ENCODE measurements around the gene GLA.
A peak's percentile ranks its signal among the peaks of the same experiment; 100 is the strongest.

Gene GLA

DNA sequence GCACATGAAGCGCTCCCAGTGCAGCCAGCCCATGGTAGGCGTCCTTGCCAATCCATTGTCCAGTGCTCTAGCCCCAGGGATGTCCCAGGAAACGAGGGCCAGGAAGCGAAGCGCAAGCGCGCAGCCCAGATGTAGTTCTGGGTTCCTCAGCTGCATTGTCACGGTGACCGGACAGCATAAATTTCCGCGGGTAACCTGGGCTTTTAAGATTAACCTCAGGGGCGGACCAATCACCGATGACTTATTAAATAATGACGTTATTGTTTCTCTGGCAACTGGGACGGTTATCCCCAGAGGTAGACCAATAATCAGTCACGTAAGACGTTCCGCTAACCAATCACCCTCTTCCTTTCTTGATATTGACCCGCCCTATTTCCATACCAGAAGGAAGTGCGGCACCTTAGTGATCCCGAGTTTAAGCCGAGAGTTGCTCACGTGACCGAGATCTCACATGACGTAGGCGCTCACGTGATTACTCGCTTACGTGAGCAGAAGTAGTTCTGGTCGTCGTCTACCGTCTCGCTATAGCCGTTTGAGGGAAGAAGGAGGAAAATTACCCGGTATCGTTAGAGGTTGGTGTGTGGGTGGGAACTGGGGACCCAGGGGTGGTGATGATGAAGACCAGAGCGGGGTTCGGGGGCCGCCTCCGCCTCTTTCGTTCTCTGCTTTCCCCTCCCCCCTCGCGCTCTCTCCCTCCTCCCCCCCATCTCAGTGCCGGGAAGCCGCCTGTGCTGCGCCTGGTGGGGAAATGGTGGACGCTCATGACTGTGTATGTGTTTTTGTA, at the start of gene GLA, which contains the start of gene HNRNPH2:
Gene GLA (minus strand): TSS at position 178 of the 784 bp plus-strand sequence. CDS start 22 bp downstream, at position 156.
Gene HNRNPH2 (plus strand): TSS at position 475 of the 784 bp plus-strand sequence. CDS start 3,767 bp downstream, outside the sequence.
- peak; percentile 89 for DNase-seq

DNA sequence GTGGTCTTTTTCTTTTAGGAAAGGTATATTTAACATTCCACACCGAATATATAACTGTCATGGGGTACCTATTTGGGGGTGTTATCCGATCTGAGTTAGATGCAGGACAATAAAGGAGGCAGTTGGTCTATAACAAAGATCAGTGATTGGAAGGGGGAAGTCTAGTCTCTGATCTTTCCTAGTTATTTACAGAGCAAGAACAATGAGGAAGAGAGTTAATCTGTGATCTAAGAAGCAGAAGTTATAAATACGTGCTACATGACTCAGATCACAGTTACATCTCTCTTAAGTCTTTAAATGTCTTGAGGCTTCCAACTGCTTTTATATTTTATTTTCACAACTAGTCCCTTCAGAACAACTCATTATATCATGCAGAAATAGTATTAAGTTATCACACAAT, 44.3 kb upstream of the GLA start:
- DNase-seq: no peak

DNA sequence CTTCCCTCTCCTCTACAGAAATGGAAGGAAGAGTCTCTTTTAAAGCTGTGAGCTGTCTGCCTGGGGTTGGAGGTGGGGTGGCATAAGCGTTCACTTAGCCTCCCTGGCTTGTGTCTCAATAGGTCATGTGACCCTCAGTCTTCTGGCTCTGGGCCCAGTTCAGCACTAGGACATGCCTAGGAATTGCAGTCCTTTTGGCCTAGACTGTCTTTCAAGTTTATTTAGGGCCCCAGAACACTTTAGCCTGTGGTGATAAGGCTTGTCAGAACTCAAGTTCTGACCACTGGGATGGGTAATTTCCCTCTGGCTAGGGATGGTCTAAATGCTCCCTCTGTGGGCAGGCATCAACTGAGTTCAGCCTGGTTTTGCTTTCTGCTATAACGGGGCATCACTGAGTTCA, 43.2 kb upstream of the GLA start:
- no peak for DNase-seq

DNA sequence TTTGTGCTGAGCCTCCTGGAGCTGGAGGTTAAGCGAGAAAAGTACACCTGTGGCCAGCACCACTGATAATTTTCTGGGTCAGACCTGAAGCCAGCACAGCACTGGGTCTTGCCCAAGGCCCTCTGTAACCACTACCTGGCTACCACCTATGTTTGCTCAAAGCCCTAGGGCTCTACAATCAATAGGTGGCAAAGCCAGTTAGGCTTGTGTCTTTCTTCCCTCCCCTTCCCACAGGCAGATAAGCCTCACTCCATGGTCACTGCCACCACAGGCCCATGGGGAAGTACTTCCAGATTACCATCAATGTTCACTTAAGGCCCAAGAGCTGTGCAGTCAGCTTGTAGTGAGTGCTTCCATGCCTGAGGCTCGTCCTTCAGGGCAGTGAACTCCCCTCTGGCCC, 42.4 kb upstream of the GLA start:
- DNase-seq: no peak

DNA sequence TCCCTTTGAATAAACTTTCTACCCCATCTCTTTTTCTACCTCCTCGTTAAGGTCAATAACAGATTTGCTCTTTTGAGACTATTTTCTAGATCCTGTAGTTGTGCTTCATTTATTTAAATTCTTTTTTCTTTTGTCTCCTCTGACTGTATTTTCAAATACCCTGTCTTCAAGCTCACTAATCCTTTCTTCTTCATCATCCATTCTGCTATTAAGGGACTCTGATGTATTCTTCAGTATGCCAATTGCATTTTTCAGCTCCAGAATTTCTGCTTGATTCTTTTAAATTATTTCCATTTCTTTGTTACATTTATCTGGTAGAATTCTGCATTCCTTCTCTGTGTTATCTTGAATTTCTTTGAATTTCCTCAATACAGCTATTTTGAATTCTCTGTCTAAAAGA, 41.6 kb upstream of the GLA start:
- no peak for DNase-seq

DNA sequence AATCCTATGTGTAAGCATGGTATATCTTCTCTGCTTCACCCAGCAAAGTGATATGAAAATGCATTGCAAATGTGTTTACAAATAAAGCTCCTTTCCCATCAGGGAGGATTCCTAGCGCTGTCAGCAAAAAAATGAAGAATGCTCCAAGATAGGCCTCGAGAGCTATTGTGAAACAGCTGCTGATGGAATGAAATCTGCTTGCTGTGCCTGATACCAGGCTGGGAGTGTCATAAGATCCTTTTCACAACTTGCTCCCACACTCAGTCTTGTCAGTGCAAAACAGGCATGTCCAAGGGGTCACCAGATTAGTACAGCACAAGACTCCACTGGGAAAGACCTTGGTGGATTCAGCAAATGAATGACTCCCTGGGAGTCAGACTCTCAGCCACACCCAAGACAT, 34.4 kb upstream of the GLA start:
- no peak for DNase-seq

DNA sequence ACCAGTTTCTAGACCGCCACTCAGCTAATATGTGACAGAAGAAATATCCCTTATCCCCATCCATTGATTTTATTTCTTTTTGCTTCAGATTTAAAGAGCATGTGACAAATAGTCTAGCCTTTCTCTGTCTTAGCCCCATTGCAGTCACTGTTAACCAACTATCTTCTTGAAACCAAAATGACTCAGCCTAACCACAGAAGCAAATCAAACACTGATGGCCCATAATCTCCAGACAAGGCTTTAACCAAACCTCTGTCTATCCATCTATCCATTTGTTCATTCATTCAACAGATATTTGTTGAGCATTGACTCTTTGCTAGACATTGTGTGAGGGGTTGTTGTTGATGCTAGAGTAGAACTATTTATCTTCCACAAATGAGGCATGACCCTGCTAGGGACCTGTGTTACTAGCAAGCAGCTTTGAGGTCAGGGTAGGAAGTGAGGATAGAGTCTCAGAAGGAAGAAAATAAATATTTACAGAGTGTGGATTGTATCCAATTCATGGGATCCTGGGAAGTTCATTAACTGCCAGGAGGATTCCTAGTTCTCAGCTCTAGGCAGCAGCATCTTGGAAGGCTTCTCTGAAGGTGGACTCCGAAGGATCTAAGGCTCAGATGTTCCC, 22.8 kb upstream of the GLA start:
- no peak for DNase-seq

DNA sequence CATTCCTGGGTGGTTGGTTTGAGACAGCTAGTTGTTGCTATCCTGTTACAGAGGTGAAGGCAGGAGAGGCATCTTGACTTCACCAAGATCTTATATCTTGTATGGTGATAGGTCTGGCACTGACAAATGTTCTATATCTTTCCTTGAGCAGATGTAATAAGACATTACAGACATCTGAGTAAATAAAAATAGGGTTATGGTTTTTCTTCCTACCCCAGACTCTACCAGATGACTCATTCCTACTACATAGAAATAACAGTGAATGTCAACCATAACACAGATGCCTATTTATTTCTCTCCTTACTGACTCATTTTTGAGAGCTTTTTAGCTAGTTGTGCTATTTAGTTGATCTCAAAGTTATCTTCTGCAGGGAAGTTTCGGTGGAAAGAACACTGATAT, 22.2 kb upstream of the GLA start:
- no peak for DNase-seq

DNA sequence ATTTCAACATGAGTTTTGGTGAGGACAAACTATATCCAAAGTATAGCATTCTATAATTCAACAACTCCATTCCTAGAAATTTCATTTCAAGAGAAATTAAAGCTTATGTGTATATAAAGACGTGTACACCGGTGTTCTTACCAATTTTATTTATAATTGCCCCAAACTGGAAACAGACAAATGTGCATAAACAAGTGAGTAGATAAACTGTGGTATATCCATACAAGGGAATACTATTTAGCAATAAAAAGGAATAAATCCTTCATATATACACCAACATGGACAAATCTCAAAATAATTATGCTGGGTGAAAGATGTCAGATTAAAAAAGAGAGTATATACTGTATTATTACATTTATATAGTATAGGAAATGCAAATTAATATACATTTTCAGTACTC, 20.2 kb upstream of the GLA start:
- DNase-seq: no peak

DNA sequence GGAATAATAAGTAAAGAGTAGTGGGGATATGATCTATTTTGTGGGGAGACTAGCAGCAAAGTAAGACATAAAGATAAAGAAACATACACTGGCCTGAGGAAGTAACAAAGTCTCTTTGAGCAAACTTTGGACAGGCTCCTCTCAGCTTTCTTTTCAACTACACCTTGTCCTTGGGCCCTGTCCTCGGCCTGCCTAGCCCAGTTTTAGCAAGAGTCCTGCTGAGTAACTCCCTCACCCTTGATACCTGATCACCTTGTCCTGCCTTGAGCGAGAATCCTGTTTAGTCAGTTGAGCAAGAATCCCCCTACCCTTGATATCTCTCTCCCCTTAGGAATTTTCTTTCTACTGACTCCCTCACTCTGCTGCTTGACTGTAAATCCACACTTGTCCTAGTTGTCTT, 11.8 kb upstream of the GLA start:
- no peak for DNase-seq

DNA sequence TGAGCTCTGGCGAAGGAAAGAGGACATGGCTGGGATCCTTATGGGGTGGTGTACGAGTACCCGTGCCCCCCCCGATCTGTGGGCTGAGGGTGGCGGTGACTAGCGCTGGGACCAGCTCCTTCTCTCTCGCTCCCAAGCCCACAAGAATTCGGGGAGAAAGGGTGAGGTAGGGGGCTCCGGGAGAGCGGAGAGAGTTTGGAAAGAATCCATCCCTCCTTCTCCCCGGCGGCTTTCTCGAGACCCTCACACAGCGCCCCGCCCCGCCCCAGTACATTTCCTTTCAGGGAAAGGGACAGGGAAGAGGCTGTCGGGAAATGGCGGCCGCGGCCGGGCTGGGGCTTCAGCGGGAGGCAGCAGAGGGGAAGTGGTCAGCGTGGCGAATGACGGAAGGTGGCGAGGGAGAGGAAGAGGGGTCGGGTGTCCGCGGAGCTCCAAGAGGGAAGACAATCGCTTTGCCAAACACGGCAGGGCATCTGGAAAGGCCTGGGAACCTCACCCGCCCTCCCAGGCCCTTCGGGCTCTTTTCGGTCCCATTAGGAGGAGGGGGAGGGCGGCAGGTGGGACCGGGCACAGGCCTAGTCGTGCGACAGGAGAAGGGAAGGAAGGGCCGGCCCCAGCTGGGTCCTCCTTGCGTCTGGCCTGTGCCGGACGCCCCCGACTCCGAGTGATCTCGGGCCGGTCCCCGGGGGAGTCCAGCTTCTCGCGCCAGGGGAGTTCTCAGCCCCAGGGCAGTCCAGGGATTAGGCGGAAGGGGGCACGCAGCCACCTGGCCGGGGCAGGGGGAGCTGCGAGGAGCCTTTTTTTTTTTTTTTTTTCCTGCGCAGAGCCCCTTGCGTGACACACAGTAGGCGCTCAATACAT, 10.5 kb upstream of the GLA start:
- peak; percentile 40 for DNase-seq

DNA sequence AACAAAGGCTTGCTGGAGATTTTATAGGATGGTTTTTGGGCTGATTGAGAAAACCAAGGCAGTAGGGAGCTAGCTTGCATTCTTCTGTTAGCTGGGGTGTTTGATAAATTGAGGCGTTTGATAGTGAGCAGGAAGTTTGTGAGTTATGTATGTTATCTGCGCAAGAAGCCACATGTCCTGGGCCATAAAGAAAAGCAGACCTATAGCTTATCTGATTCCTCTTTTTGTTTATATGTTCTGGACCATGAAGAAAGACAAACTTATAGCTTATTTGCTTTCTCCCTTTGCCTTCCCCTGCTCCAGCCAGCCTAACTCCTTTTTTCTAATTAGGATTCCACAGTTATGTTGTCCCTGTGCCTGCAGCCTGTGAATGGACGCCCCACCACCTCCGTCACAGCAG, 9.5 kb upstream of the GLA start:
- DNase-seq: no peak

DNA sequence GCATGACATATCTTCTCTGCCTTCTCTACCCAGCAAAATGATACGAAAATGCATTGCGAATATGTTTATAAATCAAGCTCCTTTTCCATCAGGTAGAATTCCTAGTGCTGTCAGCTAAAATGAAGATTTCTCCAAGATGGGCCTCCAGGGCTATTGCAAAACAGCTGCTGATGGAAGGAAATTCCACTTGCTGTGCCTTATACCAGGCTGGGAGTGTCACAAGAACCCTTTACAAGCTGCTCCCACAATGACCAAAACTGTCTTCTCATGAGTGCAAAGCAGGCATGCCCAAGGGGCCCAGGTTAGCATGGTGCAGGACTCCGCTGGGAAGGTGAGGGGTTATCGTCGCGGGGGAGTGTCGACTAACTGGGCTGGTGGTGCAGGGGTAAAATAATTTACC, 9.0 kb upstream of the GLA start:
- no peak for DNase-seq

DNA sequence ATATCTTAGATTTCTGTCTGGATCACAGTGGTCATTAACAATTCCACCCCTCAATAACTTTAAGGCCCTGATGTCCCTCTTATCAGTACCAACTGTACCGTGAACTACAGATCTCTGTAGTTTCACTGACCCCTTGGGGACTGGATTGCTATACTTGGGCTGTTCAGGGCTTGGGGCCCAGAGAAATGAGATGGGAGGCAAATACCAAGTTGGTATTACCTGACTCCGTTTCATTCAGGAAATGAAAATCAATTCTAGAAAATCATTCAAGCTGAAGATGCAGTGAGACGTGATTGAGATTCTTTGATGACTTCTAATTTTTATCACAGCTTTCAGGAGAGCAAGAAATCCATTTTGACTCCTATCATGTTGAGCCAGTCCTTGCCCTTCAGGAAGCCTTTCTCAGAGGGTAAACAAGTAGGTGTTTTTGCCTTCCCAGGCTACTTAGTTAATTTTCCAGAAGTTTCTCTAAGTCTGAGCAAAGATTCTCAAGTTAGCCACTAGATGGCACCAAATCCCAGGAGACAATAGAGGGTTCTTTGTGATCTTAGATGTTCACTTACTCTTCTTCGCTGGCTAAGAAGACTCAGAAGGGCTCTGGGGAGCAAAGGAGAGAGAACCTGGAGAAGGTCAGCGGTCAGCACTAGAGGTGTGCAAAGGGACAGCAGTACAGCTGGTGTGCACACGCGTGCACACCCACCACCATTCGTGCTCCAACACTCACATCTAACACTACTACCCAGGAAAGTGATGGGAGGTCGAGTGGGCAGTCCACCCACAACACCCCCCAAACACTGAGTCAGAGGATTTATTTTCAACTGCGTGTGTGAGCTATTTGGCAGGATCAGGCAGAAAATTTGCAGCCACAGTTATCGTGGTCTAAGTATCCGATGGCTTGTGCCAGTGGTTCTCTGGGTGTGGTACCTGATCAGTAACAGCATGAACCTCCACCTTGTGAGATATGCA, 7.7 kb upstream of the GLA start:
- DNase-seq: no peak

DNA sequence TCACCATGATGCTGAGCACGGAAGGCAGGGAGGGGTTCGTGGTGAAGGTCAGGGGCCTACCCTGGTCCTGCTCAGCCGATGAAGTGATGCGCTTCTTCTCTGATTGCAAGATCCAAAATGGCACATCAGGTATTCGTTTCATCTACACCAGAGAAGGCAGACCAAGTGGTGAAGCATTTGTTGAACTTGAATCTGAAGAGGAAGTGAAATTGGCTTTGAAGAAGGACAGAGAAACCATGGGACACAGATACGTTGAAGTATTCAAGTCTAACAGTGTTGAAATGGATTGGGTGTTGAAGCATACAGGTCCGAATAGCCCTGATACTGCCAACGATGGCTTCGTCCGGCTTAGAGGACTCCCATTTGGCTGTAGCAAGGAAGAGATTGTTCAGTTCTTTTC, 4.3 kb upstream of the GLA start:
- DNase-seq: no peak

DNA sequence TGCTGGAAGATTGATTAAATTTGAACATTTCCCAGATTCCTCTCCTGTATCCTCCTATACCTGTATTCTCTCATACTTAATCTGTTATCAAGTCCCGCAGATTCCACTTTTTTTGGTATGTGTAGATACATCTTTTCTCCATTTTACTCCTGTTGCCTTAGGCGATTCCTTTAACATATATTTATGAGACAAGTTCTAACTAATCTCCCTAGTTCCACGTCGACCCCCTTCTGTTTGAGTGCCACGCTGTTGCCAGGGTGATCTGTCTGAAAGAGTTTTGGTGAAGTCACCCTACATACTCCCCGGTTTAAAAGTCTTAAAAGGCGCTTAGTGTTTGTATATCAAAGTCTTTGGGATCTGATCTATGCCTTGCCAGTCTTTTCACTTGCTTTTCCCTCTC, 2.7 kb upstream of the GLA start:
- DNase-seq: no peak

DNA sequence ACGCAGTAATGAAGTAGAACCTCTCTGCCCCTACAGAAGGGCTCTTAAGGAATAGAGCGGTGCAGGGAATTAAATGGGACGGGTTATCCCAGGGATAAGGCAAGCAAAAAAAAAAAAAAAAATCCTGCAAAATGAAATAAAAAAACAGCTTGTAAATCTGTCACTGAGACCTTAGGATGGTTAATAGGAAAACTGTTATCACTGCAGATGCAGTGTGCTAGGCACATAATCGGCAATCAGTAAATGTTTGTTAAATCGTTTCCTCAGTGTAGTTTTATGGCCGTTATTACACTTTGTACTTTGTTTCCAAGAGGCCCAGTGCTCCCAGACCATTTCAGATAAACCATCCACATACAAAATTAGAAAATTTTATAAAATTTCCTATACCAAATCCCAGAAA, 1.3 kb upstream of the GLA start:
- no peak for DNase-seq

DNA sequence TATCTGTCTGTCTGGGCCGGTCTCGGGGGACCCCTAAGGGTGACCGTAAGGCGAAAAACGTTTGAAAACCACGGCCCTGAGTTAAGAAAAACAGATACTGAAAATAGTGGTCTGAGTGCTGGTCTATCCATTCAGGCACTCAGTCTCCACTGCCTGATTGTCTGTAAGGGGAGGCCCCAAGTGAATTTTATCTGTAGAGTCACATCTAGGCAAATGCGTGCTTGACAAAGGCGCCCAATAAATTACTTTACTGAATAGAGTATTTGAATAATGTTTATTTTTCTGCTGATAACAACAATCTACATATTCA, 762 bp upstream of the GLA start:
- no peak for DNase-seq

DNA sequence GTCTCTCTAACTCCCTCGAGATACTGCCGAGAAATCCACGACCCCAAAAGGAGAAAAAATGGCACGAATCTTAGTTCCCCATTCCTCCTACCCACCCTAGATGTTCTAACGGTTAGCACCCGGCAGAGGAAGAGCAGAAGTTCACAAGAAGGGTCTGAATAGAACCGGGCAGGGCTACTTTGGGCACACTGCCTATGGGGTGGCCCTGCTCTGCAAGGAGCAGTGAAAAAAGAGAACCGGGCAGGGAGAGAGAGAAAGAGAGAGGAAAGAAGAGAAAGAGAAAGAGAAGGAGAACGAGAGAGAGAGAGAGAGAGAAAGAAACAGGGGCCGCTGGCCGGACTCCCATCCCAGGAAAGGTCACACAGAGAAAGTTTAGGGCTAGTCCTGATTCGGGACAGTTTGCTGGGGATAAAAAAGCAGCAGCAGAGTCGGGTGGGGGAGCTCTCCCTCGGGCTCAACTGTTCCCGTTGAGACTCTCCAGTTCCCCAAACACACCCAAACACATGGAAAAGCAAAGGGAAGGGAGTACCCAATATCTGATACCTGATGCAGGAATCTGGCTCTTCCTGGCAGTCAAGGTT, 468 bp downstream of the GLA start:
- DNase-seq: no peak

DNA sequence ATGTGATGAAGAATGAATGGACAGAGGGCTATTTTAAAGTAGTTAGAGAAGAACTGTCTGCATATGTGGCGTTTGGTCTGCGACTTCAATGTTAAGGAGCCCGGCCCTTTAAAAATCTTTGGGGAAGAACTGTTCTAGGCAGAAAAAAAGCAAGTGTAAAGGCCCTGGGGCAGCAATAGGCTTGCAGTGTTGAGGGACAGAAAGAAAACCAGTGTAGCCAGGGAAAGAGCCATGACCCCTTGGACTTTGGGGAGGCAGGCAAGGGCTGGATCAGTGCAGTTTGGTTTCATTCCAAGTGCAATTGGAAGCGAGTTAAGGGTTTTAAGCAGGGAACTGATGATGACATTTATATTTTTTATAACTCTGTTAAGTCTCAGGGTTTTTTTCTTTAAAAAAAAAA, 7.9 kb downstream of the GLA start:
- DNase-seq: no peak

DNA sequence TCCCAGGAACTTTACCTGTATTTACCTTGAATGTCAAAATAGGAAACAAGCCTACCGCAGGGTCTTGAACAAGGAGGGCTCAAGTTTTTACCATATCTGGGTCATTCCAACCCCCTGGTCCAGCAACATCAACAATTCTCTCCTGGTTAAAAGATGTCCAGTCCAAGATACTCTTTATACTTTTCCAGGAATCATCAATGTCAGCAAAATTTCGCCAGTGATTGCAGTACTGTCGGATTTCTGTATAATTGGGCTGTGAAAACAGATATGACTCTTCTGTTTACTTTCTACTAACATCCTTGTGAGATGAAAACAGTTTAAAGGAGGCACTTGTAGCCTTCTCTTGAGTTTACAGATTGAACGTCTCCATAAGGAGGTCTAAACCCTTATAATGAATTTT, 9.0 kb downstream of the GLA start:
- no peak for DNase-seq

DNA sequence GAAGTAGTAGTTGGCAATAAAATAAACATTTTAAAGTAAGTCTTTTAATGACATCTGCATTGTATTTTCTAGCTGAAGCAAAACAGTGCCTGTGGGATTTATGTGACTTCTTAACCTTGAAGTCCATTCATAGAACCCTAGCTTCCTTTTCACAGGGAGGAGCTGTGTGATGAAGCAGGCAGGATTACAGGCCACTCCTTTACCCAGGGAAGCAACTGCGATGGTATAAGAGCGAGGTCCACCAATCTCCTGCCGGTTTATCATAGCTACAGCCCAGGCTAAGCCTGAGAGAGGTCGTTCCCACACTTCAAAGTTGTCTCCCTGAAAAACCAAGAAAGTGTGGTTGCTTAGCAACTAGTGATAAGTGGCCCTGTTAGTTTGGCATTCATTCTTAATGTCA, 9.9 kb downstream of the GLA start:
- DNase-seq: no peak

Measured in activated CD4-positive, alpha-beta T cell treated with anti-CD3 and anti-CD28 coated beads for 48 hours (primary cell).